ENCODE measurements around the gene WIPI1. TPM values are rescaled to one million over a fixed set of nuclear protein-coding genes. Genes with fewer than 3 reads are reported as not detected.

WIPI1 gene
- polyA plus RNA-seq, 2 of the 4 experiments (the other 2 are of a cell fraction), result 9.5 to 19.7 TPM

GRCh38 chr17:68429881-68430280, 27.4 kb downstream of the WIPI1 start:
- WGBS (ENCODE audit: missing lambda C conversion rate), result 92% methylated on average over 11 of the region's 11 CpGs
- POLR2A ChIA-PET, result no interaction called here
- TF ChIP-seq GATA3 (IDR thresholded peaks at IDR 0.05; ENCODE audit: borderline replicate concordance) (no peak), CHD4 (IDR thresholded peaks at IDR 0.05; ENCODE audit: borderline replicate concordance) (no peak), SMC3 (IDR thresholded peaks at IDR 0.05) (no peak), PBX3 (IDR thresholded peaks at IDR 0.05) (no peak), NR3C1 (IDR thresholded peaks at IDR 0.05) (no peak), BHLHE40 (IDR thresholded peaks at IDR 0.05; ENCODE audit: low read depth, low read length) (no peak), RNF2 (IDR thresholded peaks at IDR 0.05; ENCODE audit: borderline replicate concordance, low read depth) (no peak), SREBF2 (IDR thresholded peaks at IDR 0.05) (no peak), ZNF302 (CRISPR knock-in tag; IDR thresholded peaks at IDR 0.05) (no peak), HDAC2 (IDR thresholded peaks at IDR 0.05) (no peak), ESRRA (IDR thresholded peaks at IDR 0.05; ENCODE audit: borderline replicate concordance, low read length) (no peak), TFCP2L1 (CRISPR knock-in tag; IDR thresholded peaks at IDR 0.05) (no peak), RFX5 (IDR thresholded peaks at IDR 0.05) (no peak)
- TF ChIP-seq, protein P1, sequence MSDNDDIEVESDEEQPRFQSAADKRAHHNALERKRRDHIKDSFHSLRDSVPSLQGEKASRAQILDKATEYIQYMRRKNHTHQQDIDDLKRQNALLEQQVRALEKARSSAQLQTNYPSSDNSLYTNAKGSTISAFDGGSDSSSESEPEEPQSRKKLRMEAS (IDR thresholded peaks at IDR 0.05), result no peak
- no peak for ATAC-seq
- CTCF ChIA-PET, result interaction anchor here (7.8 to 8.9 kb wide), 2 partner anchors 31 to 166 kb away, joined by 65 to 84 read pairs; no protein-coding TSS in a partner anchor
- no peaks in the 10 kb centered on the region for H3K9me3 ChIP-seq
- no peaks in the 10 kb centered on the region for H3K4me1 ChIP-seq
- H3K27ac ChIP-seq, result no peak overlapping the region
- H3K4me2 ChIP-seq, result no peak overlapping the region
- DNase-seq (ENCODE audit: low read depth in 1 of 2, low spot score in 1 of 2), result no peak
- FAIRE-seq, result no peak
- H3K4me3 ChIP-seq, result no peak overlapping the region

DNA sequence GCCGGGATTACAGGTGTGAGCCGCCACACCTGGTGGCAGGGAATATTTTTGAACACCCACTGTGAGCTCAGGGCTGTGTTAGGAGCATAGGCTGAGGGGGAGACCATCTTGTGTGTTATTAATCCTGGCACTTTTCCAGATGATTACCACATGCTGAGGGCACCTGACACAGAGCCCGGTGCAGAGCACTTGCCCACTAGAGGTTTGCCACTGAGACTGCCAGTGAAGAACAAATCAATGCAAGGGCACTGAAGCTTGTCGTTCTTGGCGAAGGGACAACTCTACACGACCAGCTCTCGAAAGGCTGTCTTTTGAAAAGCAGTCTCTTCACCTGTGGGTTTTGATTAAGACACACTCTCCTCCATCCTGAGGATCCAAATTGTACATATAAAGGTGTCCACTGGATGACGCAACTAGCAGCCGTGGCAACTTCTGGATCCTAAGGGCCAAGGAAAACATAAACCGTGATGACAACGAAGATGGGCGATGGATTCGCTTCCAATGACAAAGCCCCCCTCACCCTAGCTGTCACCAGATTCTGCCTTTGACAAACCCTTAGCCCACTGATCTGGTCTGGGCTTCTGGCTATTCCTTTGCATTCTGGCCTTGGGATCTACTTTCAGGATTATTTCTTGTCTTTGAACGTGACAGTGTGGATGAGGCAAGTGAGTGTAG, 28.7 kb downstream of the WIPI1 start:
- ChIA-PET POLR2A (no interaction called here), CTCF (interaction anchor here (2.8 to 7.8 kb wide), 3 partner anchors 9 to 165 kb away, joined by 13 to 84 read pairs (median 16); no protein-coding TSS in a partner anchor)
- FAIRE-seq, result no peak
- H3K9me3 ChIP-seq, result no peaks in the 10 kb centered on the region
- WGBS (ENCODE audit: missing lambda C conversion rate), result 90% methylated on average over 14 of the region's 14 CpGs
- no peak overlapping the region for H3K27ac ChIP-seq
- TF ChIP-seq BHLHE40 (IDR thresholded peaks at IDR 0.05; ENCODE audit: low read depth, low read length) (no peak), POLR2A (IDR thresholded peaks at IDR 0.05; ENCODE audit: low read length) (no peak), HOXB13 (CRISPR knock-in tag; IDR thresholded peaks at IDR 0.05; ENCODE audit: low read depth) (no peak), GATA3 (IDR thresholded peaks at IDR 0.05; ENCODE audit: borderline replicate concordance) (no peak)
- no peak overlapping the region for H3K4me2 ChIP-seq
- no peaks in the 10 kb centered on the region for H3K4me1 ChIP-seq
- H3K4me3 ChIP-seq, result no peak overlapping the region
- no peak for DNase-seq (ENCODE audit: low read depth in 1 of 2, low spot score in 1 of 2)
- ATAC-seq, result no peak

DNA sequence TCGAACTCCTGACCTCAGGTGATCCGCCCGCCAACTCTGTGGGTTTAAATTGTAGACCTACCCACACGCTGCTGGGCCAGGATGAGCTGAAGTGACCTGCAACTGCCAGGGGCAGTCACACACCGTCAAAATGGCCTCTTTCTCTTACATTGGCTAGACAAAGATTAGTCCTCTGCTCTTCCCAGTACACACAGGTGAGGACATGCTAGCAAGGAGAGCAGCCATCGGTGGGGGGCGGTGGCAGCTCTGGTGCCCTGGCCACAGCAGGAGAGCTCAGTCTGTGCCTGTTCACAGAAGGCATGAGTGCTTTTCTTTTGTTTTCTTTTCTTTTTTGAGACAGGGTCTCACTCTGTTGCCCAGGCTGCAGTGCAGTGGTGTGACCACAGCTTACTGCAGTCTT, 29.7 kb downstream of the WIPI1 start:
- TF ChIP-seq SMC3 (IDR thresholded peaks at IDR 0.05) (no peak), HOXB13 (CRISPR knock-in tag; IDR thresholded peaks at IDR 0.05; ENCODE audit: low read depth) (no peak), ESRRA (IDR thresholded peaks at IDR 0.05; ENCODE audit: borderline replicate concordance, low read length) (no peak), ZFP36 (IDR thresholded peaks at IDR 0.05; ENCODE audit: borderline replicate concordance, partially characterized antibody) (no peak), BCL3 (IDR thresholded peaks at IDR 0.05) (no peak), MAZ (IDR thresholded peaks at IDR 0.05; ENCODE audit: borderline replicate concordance, low read depth, low read length) (no peak), FOSB (CRISPR knock-in tag; IDR thresholded peaks at IDR 0.05) (no peak), POLR2AphosphoS2 (conservative IDR thresholded peaks at IDR 0.05; ENCODE audit: low read length) (no peak), ZSCAN20 (CRISPR knock-in tag; IDR thresholded peaks at IDR 0.05) (no peak), SREBF2 (IDR thresholded peaks at IDR 0.05) (no peak), RARB (CRISPR knock-in tag; IDR thresholded peaks at IDR 0.05) (no peak), ZC3H11A (IDR thresholded peaks at IDR 0.05) (no peak)
- no peak overlapping the region for H3K4me2 ChIP-seq
- no peak overlapping the region for H3K4me3 ChIP-seq
- DNase-seq (ENCODE audit: low read depth in 1 of 2, low spot score in 1 of 2), result no peak
- no peak overlapping the region for H3K27ac ChIP-seq
- H3K9me3 ChIP-seq, result no peaks in the 10 kb centered on the region
- no peak for FAIRE-seq
- ChIA-PET CTCF (interaction anchor here (1.6 to 7.8 kb wide), 4 partner anchors 10 to 164 kb away, joined by 3 to 84 read pairs (median 14); no protein-coding TSS in a partner anchor), POLR2A (no interaction called here)
- H3K4me1 ChIP-seq, result no peaks in the 10 kb centered on the region
- 74% methylated on average over 7 of the region's 7 CpGs for WGBS (ENCODE audit: missing lambda C conversion rate)
- ATAC-seq, result no peak
